HepG2 (cell line): ENCODE results near the gene NUP85. TPM values are rescaled to one million over a fixed set of nuclear protein-coding genes. Genes with fewer than 3 reads are reported as not detected.

Experiments used
- ATAC-seq: fragments of 200-7000 bp; cut with Tn5 transposase; 3 replicates; pipeline ENCODE4 v1.9.1; 2020; ENCODE audit warnings: mild to moderate bottlenecking, moderate library complexity
- BruUV-seq: library from RNA; stranded (reverse); fragments of 400-500 nt; replicated peaks from 2 replicates; lab custom pipeline; 2021; lab: Mats Ljungman, UMichigan
- CTCF ChIA-PET: fragments of 300-600 bp; formaldehyde crosslinking; extraction: SDS; loops from one replicate; lab custom pipeline; 2021; ENCODE audit warnings: low total read pairs, inconsistent platforms, low intra/inter-chr PET ratio; lab: Yijun Ruan, JAX
- POLR2A ChIA-PET: fragments of 350-600 bp; sonication (Branson Sonifier 250); formaldehyde crosslinking; loops from one replicate; lab custom pipeline; 2020; ENCODE audit warnings: antibody characterized with exemption, inconsistent platforms; lab: Yijun Ruan, JAX
- DNase-seq: peaks from one replicate; pipeline ENCODE4 v3.0.0-alpha.2; 2015; ENCODE audit warnings: low spot score
- FAIRE-seq: peaks from 3 replicates; lab custom pipeline; 2011; peaks lifted over from hg19 to GRCh38; lab: Jason Lieb, UNC
- H2AFZ ChIP-seq: one replicate; pipeline ENCODE4 v1.6.1; 2011; ENCODE audit warnings: low read length, inconsistent platforms
- H3K27ac ChIP-seq: fragments of 300-600 bp; 3 replicates; pipeline ENCODE4 v1.8.0; 2011; ENCODE audit warnings: mixed run types, mild to moderate bottlenecking, mixed read lengths, low read length, inconsistent platforms; ENCODE audit not compliant: insufficient read depth; ENCODE audit errors: extremely low read length
- H3K27me3 ChIP-seq, 2 experiments: fragments of 200-600 bp in 1 of 2; 2 replicates in 1 of 2; 3 replicates in 1 of 2; pipeline versions ENCODE4 v1.6.0 to v1.8.0; 2011; ENCODE audit warnings: low read length in 2 of 2, mild to moderate bottlenecking in 2 of 2, moderate library complexity in 2 of 2, inconsistent platforms in 1 of 2; ENCODE audit not compliant: insufficient read depth in 2 of 2, control insufficient read depth in 1 of 2
- H3K36me3 ChIP-seq, 2 experiments: fragments of 200-600 bp in 1 of 2; replicated peaks in 1 of 2; 2 replicates in 1 of 2; 3 replicates in 1 of 2; pipeline versions ENCODE4 v1.5.1 to v1.8.0; 2011; ENCODE audit warnings: low read length in 2 of 2, inconsistent platforms in 1 of 2; ENCODE audit not compliant: insufficient read depth in 2 of 2, control insufficient read depth in 1 of 2
- H3K4me1 ChIP-seq: 2 replicates; pipeline ENCODE4 v1.5.1; 2012; ENCODE audit warnings: low read length, inconsistent platforms; ENCODE audit not compliant: insufficient read depth
- H3K4me2 ChIP-seq: 2 replicates; pipeline ENCODE4 v1.6.0; 2011; ENCODE audit warnings: low read depth, low read length, inconsistent platforms
- H3K4me3 ChIP-seq, 3 experiments: fragments of 200-600 bp in 1 of 3; sonication (generic), shearing (Covaris generic) in 1 of 3; replicated peaks in 1 of 3; 2 replicates each; pipeline ENCODE4 v1.5.1; 2011 to 2016; ENCODE audit warnings: low read length in 3 of 3, inconsistent platforms in 2 of 3, low read depth in 2 of 3, mild to moderate bottlenecking in 2 of 3, control low read depth in 1 of 3, mixed read lengths in 1 of 3; ENCODE audit not compliant: insufficient read depth in 1 of 3
- H3K79me2 ChIP-seq: one replicate; pipeline ENCODE4 v1.6.1; 2011; ENCODE audit warnings: low read length, inconsistent platforms; ENCODE audit not compliant: insufficient read depth
- H3K9ac ChIP-seq: 2 replicates; pipeline ENCODE4 v1.6.0; 2011; ENCODE audit warnings: mild to moderate bottlenecking, low read depth, low read length, inconsistent platforms; ENCODE audit not compliant: insufficient read depth
- H3K9me3 ChIP-seq: 2 replicates; pipeline ENCODE4 v1.5.1; 2012; ENCODE audit warnings: mild to moderate bottlenecking, low read length
- H4K20me1 ChIP-seq: 2 replicates; pipeline ENCODE4 v1.6.0; 2011; ENCODE audit warnings: inconsistent platforms, mild to moderate bottlenecking, low read length, moderate library complexity; ENCODE audit not compliant: insufficient read depth
- ARHGAP35 ChIP-seq: sonication (generic); formaldehyde crosslinking; IDR thresholded peaks from 2 replicates; pipeline ENCODE4 v1.9.0; 2022; ENCODE audit warnings: mild to moderate bottlenecking, inconsistent platforms, moderate library complexity, missing genetic modification reagents, borderline replicate concordance
- ATF1 ChIP-seq: IDR thresholded peaks from 2 replicates; pipeline ENCODE4 v1.6.1; 2016; ENCODE audit warnings: mild to moderate bottlenecking, control low read depth
- DPF2 ChIP-seq: sonication (generic); formaldehyde crosslinking; IDR thresholded peaks from 2 replicates; pipeline ENCODE4 v1.4.0; 2020; ENCODE audit warnings: mild to moderate bottlenecking, low read depth, missing genetic modification reagents, borderline replicate concordance
- ETV5 ChIP-seq: IDR thresholded peaks from 2 replicates; pipeline ENCODE4 v1.6.1; 2018; ENCODE audit warnings: missing biosample characterization, missing genetic modification reagents, inconsistent platforms, borderline replicate concordance
- KDM3A ChIP-seq: IDR thresholded peaks from 2 replicates; pipeline ENCODE4 v1.6.1; 2018; ENCODE audit warnings: low read depth, missing compliant biosample characterization
- MBD4 ChIP-seq: IDR thresholded peaks from 2 replicates; pipeline ENCODE4 v1.6.1; 2012; ENCODE audit warnings: low read length, inconsistent platforms, borderline replicate concordance
- MLLT10 ChIP-seq: sonication (generic); formaldehyde crosslinking; IDR thresholded peaks from 2 replicates; pipeline ENCODE4 v1.4.0; 2020; ENCODE audit warnings: missing genetic modification reagents
- NR2F1 ChIP-seq, 2 experiments: fragments of 450-650 bp in 1 of 2; formaldehyde crosslinking in 1 of 2; IDR thresholded peaks; 2 replicates each; pipeline versions ENCODE4 v1.5.0 to v1.6.1; 2016 to 2020; ENCODE audit warnings: mild to moderate bottlenecking in 1 of 2, missing compliant biosample characterization in 1 of 2, missing genetic modification reagents in 1 of 2, moderate library complexity in 1 of 2
- SIN3A ChIP-seq: IDR thresholded peaks from 2 replicates; pipeline ENCODE4 v1.6.1; 2011; ENCODE audit warnings: low read depth, mild to moderate bottlenecking, control low read depth, low read length, borderline replicate concordance
- SOX5 ChIP-seq: IDR thresholded peaks from 2 replicates; pipeline ENCODE4 v1.6.1; 2016; ENCODE audit warnings: borderline replicate concordance
- TBX2 ChIP-seq: sonication (generic); formaldehyde crosslinking; IDR thresholded peaks from 2 replicates; pipeline ENCODE4 v1.5.0; 2020; ENCODE audit warnings: missing genetic modification reagents, mild to moderate bottlenecking, borderline replicate concordance
- ZNF253 ChIP-seq: sonication (generic); formaldehyde crosslinking; IDR thresholded peaks from 2 replicates; pipeline ENCODE4 v1.8.0; 2022; ENCODE audit warnings: mild to moderate bottlenecking, missing genetic modification reagents, borderline replicate concordance
- ZNF292 ChIP-seq: sonication (generic); formaldehyde crosslinking; IDR thresholded peaks from 2 replicates; pipeline ENCODE4 v1.8.1; 2022; ENCODE audit warnings: mild to moderate bottlenecking, low read depth, missing genetic modification reagents, borderline replicate concordance
- ZNF382 ChIP-seq: sonication (generic); formaldehyde crosslinking; IDR thresholded peaks from 2 replicates; pipeline ENCODE4 v1.5.0; 2020; ENCODE audit warnings: missing genetic modification reagents, mild to moderate bottlenecking, borderline replicate concordance
- ZNF619 ChIP-seq: sonication (generic); formaldehyde crosslinking; IDR thresholded peaks from 2 replicates; pipeline ENCODE4 v1.4.0; 2020; ENCODE audit warnings: mild to moderate bottlenecking, missing genetic modification reagents
- WGBS: methylation state at CpG from one replicate; pipeline ENCODE4 v1.1.6; 2017; ENCODE audit warnings: low lambda C conversion rate; 5-methylcytosine and 5-hydroxymethylcytosine counted together
- in situ Hi-C: cut with HindIII; loops from 2 replicates; pipeline ENCODE4 v1.10.0; 2017; ENCODE audit warnings: low pct_unique_long_range_greater_than_20kb; ENCODE audit not compliant: extremely low pct_ligation_motif_present
- intact Hi-C: fragments of 100-400 bp; cut with micrococcal nuclease; formaldehyde crosslinking; loops from one replicate; pipeline ENCODE4 v1.10.0; 2022; ENCODE audit not compliant: unreplicated experiment
- polyA plus RNA-seq, 8 experiments: library from polyadenylated mRNA; depleted of rRNA in 3 of 8; stranded (reverse) in 7 of 8; unstranded in 1 of 8; fragments of >200 nt; fragmentation: Illumina TruSeq in 4 of 8; extraction: Trizol in 4 of 8; gene quantifications; 2 replicates each; pipeline versions ENCODE4 v1.2.1 to v1.2.3, GENCODE V29; 2011 to 2016; ENCODE audit warnings: low read depth in 4 of 8, missing spikeins in 1 of 8, mixed read lengths in 1 of 8; ENCODE audit not compliant: insufficient read depth in 1 of 8
- total RNA-seq, 5 experiments: library from RNA; depleted of rRNA; stranded (reverse); fragments of >200 nt; fragmentation: Illumina TruSeq; extraction: Trizol; gene quantifications; 2 replicates each; pipeline ENCODE4 v1.2.3, GENCODE V29; 2016; ENCODE audit warnings: low read depth in 1 of 5
- TF ChIP-seq, protein P1 (sequence below): sonication (generic); formaldehyde crosslinking; IDR thresholded peaks from 2 replicates; pipeline ENCODE4 v1.4.0; 2020; ENCODE audit warnings: missing genetic modification reagents, borderline replicate concordance

The NUP85 gene
- total and polyA plus RNA-seq, 2 of the 13 experiments (the other 11 are each of a cell fraction or from before 2014, with no cell fraction given), result 89.1 to 124 TPM

DNA sequence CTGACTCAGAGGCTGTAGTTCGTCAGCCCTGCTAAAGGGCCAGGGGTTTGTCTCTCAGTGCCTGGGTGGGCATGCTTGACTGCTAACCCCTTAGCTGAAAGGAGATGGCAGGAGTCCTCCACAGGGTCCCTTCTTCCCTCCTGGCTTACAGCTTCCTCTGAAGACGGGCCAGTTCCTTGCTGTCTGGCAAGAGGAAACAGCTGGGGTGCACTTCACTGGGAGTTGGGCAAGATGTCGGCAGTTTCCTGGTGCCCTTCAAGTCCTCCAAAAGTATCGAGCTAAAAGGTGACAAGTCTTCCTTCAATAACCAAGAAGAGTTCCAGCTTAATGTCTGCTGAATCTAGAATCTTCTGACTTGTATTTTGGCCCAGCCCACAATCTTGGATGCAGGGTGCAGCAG lies 23.4 kb downstream of the NUP85 start:
- ATAC-seq (no peak), DNase-seq (no peak), FAIRE-seq (no peak)
- 100% methylated on average over 4 of the region's 4 CpGs for WGBS
- BruUV-seq, result no TSS peak
- in situ Hi-C loops (no loop called here), intact Hi-C loops (no loop called here)
- H3K9me3 ChIP-seq, result no peaks in the 10 kb centered on the region
- H3K27ac ChIP-seq, result no peak overlapping the region
- peaks cover 57 to 79% of the 10 kb centered on the region in 2 experiments for H3K36me3 ChIP-seq
- TF ChIP-seq MLLT10 (CRISPR knock-in tag), result no peak
- no peak for TF ChIP-seq MBD4
- TF ChIP-seq TBX2, result no peak
- TF ChIP-seq ZNF382 (CRISPR knock-in tag), result no peak
- no peak for TF ChIP-seq SIN3A
- no peak for TF ChIP-seq ZNF619
- TF ChIP-seq SOX5 (CRISPR knock-in tag), result no peak
- no peak for TF ChIP-seq NR2F1 (CRISPR knock-in tag; IDR thresholded peaks at IDR 0.05)
- TF ChIP-seq ZNF253 (CRISPR knock-in tag), result no peak
- no peak for TF ChIP-seq ATF1
- TF ChIP-seq DPF2, result no peak
- no peak for TF ChIP-seq ETV5
- TF ChIP-seq ARHGAP35 (CRISPR knock-in tag), result no peak
- no peak for TF ChIP-seq ZNF292 (CRISPR knock-in tag)
- no peak for TF ChIP-seq KDM3A (CRISPR knock-in tag)
- TF ChIP-seq, protein P1, sequence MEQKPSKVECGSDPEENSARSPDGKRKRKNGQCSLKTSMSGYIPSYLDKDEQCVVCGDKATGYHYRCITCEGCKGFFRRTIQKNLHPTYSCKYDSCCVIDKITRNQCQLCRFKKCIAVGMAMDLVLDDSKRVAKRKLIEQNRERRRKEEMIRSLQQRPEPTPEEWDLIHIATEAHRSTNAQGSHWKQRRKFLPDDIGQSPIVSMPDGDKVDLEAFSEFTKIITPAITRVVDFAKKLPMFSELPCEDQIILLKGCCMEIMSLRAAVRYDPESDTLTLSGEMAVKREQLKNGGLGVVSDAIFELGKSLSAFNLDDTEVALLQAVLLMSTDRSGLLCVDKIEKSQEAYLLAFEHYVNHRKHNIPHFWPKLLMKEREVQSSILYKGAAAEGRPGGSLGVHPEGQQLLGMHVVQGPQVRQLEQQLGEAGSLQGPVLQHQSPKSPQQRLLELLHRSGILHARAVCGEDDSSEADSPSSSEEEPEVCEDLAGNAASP (CRISPR knock-in tag), result no peak
- no peak overlapping the region for H3K4me2 ChIP-seq
- no peak overlapping the region for H3K9ac ChIP-seq
- H4K20me1 ChIP-seq, result no peaks in the 10 kb centered on the region
- H3K4me3 ChIP-seq, result no peak overlapping the region
- no peak overlapping the region for H2AFZ ChIP-seq
- H3K79me2 ChIP-seq, result no peaks in the 10 kb centered on the region
- H3K27me3 ChIP-seq, result no peaks in the 10 kb centered on the region
- ChIA-PET CTCF (no interaction called here), POLR2A (interaction anchor here (1.2 kb wide), 1 partner anchor 32 kb away, joined by 4 read pairs; the partner anchor contains the start of genes GGA3 and MRPS7)
- no peaks in the 10 kb centered on the region for H3K4me1 ChIP-seq
